Testis (tissue), 3 donors: Measurements from ENCODE around the gene GMDS. TPM values are rescaled to one million over a fixed set of nuclear protein-coding genes. Genes with fewer than 3 reads are reported as not detected.

Experiments used
- DNase-seq: peaks from one replicate; pipeline ENCODE4 v3.0.0-alpha.2; 2019
- H3K27ac ChIP-seq, 2 donors: fragments of 200-600 bp; sonication (generic); one replicate each; pipeline ENCODE4 v1.5.1; 2019
- H3K27me3 ChIP-seq: fragments of 200-600 bp; sonication (generic); one replicate; pipeline ENCODE4 v1.5.1; 2019
- H3K36me3 ChIP-seq: fragments of 200-600 bp; sonication (generic); one replicate; pipeline ENCODE4 v1.5.1; 2017; ENCODE audit warnings: low read depth; ENCODE audit errors: missing control alignments
- H3K4me1 ChIP-seq: fragments of 200-600 bp; sonication (generic); one replicate; pipeline ENCODE4 v1.5.1; 2019
- H3K4me3 ChIP-seq, 2 donors: fragments of 200-600 bp; sonication (generic); one replicate each; pipeline ENCODE4 v1.5.1; 2017 to 2019
- H3K9me3 ChIP-seq: fragments of 200-600 bp; sonication (generic); one replicate; pipeline ENCODE4 v1.5.1; 2017
- POLR2A ChIP-seq: fragments of 450-650 bp; IDR thresholded peaks from one replicate; pipeline ENCODE4 v1.6.1; 2017; ENCODE audit warnings: antibody characterized with exemption, mild to moderate bottlenecking, moderate library complexity
- whole genome bisulfite sequencing, 2 donors: methylation state at CpG; one replicate each; pipeline ENCODE4 v1.1.5; 2018; 5-methylcytosine and 5-hydroxymethylcytosine counted together
- intact Hi-C: fragments of 100-400 bp; cut with DNase I; formaldehyde crosslinking; loops from one replicate; pipeline ENCODE4 v1.15.1; 2023; ENCODE audit warnings: low total_unique reads
- polyA plus RNA-seq: library from polyadenylated mRNA; stranded (reverse); fragments of 350-450 nt; fragmentation: Illumina TruSeq; extraction: RNeasy Lipid Tissue Mini Kit (QIAGEN cat#74804); gene quantifications from one replicate; pipeline ENCODE4 v1.2.3, GENCODE V29; 2014; ENCODE audit warnings: low read depth, low replicate concordance; ENCODE audit not compliant: insufficient read depth
- total RNA-seq, 2 donors: library from RNA; depleted of rRNA; stranded (reverse); fragments of >200 nt; gene quantifications; one replicate each; pipeline ENCODE4 v1.2.3, GENCODE V29; 2016
- TF ChIP-seq, protein P1 (sequence below), 3 experiments: fragments of 450-650 bp in 2 of 3; fragments of 200-600 bp in 1 of 3; sonication (generic) in 1 of 3; IDR thresholded peaks; one replicate each; pipeline ENCODE4 v1.5.1; 2016 to 2019; ENCODE audit warnings: antibody characterized with exemption in 3 of 3, mild to moderate bottlenecking in 2 of 3, moderate library complexity in 1 of 3

GMDS gene
- total and polyA plus RNA-seq, 3 donors from 2014 or later, result 19.6 to 31.1 (median 22.2) TPM

DNA sequence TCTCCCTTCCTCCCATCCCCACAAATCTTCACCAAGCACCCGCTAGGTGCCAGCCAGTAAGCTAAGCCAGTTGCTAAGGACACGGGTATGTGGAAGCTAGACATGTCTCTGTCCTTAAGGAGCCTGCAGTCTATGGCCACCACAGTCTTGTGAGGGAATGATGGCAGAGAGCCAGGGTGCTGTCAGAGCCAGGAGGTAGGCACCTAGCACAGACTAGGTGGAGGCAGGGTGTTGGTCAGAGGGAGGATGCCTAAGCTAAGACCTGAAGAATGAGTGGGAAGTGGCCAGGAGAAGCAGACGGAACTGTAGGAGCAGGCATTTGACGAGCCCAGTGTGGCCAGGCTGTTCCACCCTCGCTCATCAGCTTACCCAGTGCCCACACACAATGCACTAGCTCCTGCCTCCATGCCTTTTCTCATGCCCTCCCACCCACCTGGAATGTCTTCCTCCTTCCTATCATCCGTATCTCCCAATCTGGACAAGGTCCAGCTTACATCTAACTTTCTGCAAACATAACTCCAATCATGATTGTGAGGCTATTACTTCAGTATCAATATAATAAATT, 510.1 kb downstream of the GMDS start:
- Histone ChIP-seq H3K9me3 (no peaks in the 10 kb centered on the region), H3K27ac (no peak overlapping the region), H3K36me3 (no peaks in the 10 kb centered on the region), H3K4me1 (no peaks in the 10 kb centered on the region), H3K4me3 (no peak overlapping the region), H3K27me3 (no peaks in the 10 kb centered on the region)
- intact Hi-C loops, result no loop called here
- WGBS, 2 donors, result 90 to 93% methylated on average over 5 to 6 of the region's 6 CpGs
- DNase-seq, result no peak
- TF ChIP-seq, protein P1, sequence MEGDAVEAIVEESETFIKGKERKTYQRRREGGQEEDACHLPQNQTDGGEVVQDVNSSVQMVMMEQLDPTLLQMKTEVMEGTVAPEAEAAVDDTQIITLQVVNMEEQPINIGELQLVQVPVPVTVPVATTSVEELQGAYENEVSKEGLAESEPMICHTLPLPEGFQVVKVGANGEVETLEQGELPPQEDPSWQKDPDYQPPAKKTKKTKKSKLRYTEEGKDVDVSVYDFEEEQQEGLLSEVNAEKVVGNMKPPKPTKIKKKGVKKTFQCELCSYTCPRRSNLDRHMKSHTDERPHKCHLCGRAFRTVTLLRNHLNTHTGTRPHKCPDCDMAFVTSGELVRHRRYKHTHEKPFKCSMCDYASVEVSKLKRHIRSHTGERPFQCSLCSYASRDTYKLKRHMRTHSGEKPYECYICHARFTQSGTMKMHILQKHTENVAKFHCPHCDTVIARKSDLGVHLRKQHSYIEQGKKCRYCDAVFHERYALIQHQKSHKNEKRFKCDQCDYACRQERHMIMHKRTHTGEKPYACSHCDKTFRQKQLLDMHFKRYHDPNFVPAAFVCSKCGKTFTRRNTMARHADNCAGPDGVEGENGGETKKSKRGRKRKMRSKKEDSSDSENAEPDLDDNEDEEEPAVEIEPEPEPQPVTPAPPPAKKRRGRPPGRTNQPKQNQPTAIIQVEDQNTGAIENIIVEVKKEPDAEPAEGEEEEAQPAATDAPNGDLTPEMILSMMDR (IDR thresholded peaks at IDR 0.05), result no peak
- no peak for TF ChIP-seq POLR2A

DNA sequence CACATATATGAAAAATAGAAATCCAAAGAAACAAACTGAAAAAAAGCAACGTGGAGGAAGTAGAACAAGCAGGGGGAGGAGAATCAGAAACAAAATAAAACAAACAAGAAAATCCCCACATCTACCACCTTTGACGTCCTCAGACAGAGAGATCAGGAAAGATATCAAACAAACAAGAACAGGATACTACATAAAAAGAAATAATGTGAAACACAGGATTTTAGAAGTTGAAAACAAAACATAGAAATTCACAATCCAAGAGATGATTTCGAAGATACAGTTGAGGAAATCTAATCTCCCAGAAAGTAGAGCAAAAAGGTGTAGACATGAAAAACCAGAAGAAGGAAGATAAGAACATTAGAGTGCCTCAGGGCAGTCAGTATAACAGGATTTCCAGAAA, 514.5 kb downstream of the GMDS start:
- Histone ChIP-seq H3K4me3 (no peak overlapping the region), H3K4me1 (no peaks in the 10 kb centered on the region), H3K27ac (no peak overlapping the region), H3K36me3 (no peaks in the 10 kb centered on the region), H3K9me3 (no peaks in the 10 kb centered on the region), H3K27me3 (no peaks in the 10 kb centered on the region)
- TF ChIP-seq POLR2A, result no peak
- TF ChIP-seq, protein P1 (IDR thresholded peaks at IDR 0.05), result no peak
- no peak for DNase-seq
- 59 to 70% methylated on average over 3 of the region's 3 CpGs for WGBS, 2 donors
- intact Hi-C loops, result no loop called here

DNA sequence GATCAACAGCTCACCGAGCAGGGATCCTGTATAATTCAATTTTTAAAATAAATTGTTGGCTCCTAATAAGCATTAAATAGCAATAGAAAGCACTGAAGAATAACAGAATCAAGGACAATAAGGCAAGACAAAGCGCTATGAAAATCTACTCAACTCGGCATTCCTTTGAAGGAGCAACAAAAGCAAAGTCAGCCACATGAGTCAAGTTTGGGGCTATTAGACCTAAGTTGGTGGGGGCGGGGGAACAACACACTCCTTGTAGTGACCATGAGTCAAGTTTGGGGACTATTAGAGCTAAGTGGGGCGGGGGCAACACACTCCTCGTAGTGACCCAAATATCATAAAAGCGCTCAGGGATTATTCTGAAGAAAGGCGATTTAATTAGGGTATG, 515.7 kb downstream of the GMDS start:
- TF ChIP-seq, protein P1 (IDR thresholded peaks at IDR 0.05), result no peak
- no peak for TF ChIP-seq POLR2A
- no peak overlapping the region for H3K27ac ChIP-seq
- no peaks in the 10 kb centered on the region for H3K9me3 ChIP-seq
- H3K36me3 ChIP-seq, result no peaks in the 10 kb centered on the region
- H3K27me3 ChIP-seq, result no peaks in the 10 kb centered on the region
- DNase-seq, result no peak
- intact Hi-C loops, result no loop called here
- H3K4me3 ChIP-seq, result no peak overlapping the region
- H3K4me1 ChIP-seq, result no peaks in the 10 kb centered on the region
- 91 to 94% methylated on average over 8 of the region's 8 CpGs for WGBS, 2 donors

DNA sequence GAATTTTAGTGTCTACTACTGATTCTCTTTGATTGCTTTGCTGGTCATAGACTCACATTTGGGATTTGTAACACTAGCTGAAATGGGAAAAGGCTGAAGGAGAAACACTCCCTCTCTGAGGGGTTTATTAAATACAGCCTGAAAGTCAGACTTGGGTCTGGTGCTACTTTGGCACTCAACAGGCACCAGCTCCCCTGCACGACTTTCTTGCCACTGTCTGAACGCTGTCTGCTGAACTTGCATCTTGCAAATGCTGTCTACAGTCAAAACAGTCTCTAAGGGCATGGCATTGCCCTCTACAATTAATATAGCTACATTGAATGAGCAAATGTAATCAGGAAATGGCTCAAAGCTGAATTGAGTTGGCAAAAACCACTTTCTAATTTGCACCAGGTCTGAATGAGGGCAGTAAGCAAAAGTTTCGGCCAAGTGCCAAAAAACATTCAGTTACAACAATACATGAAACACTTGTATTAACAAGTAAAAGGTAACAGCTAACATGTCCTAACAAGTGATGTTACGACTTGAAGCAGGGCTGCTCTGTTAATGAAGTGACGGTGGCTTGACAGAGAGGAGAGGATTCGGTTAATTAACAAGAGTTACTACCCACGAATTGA, 516.2 kb downstream of the GMDS start:
- H3K27ac ChIP-seq, result no peak overlapping the region
- TF ChIP-seq, protein P1 (IDR thresholded peaks at IDR 0.05), result no peak
- TF ChIP-seq POLR2A, result no peak
- H3K9me3 ChIP-seq, result no peaks in the 10 kb centered on the region
- intact Hi-C loops, result no loop called here
- no peaks in the 10 kb centered on the region for H3K36me3 ChIP-seq
- H3K4me1 ChIP-seq, result no peaks in the 10 kb centered on the region
- H3K27me3 ChIP-seq, result no peaks in the 10 kb centered on the region
- DNase-seq, result no peak
- H3K4me3 ChIP-seq, result no peak overlapping the region
- WGBS, 2 donors, result 85 to 92% methylated on average over 7 of the region's 7 CpGs

DNA sequence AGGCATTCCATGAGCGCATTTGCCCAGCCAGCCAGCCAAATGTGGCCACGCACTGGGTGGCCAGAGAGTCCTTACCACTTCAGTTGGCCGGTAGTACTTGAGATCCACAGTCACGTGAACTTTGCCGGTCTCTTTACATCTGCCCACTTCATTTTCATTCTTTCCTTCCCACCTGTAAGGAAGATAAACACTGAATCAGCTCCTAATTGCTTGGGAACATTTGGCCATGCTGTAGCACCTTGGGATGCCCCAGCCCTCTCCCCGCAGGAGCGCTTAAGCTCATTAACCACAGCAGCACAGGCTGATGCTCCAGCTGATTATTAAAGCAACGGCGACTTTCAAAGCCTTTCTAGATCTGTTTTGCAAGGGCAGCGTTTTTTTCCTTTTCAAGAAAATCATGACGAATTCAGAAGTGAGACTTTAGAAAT, 519.0 kb downstream of the GMDS start:
- no peaks in the 10 kb centered on the region for H3K36me3 ChIP-seq
- no peak overlapping the region for H3K27ac ChIP-seq
- no peak for DNase-seq
- H3K4me1 ChIP-seq, result no peaks in the 10 kb centered on the region
- 78 to 85% methylated on average over 11 of the region's 11 CpGs for WGBS, 2 donors
- H3K4me3 ChIP-seq, result no peak overlapping the region
- intact Hi-C loops, result no loop called here
- no peaks in the 10 kb centered on the region for H3K9me3 ChIP-seq
- TF ChIP-seq, protein P1 (IDR thresholded peaks at IDR 0.05), result no peak
- no peak for TF ChIP-seq POLR2A
- H3K27me3 ChIP-seq, result no peaks in the 10 kb centered on the region
